GM13976 (cell line): Measurements from ENCODE around the gene ZMYM4.
"Not testable (repeated sequence)": the region's sequence is repeated elsewhere in the genome, so short reads cannot be mapped to it uniquely, and the experiment has no call there.

Experiments
- DNase-seq: peaks from one replicate; pipeline ENCODE4 v3.0.0; 2012; ENCODE audit warnings: low spot score
- CTCF ChIP-seq: IDR thresholded peaks from 2 replicates; pipeline ENCODE4 v1.5.1; 2012; ENCODE audit warnings: borderline replicate concordance, mild to moderate bottlenecking; ENCODE audit not compliant: insufficient read depth; ENCODE audit errors: extremely low read depth, missing control alignments, control extremely low read depth
- in situ Hi-C: fragments of 300-500 bp; cut with MboI; formaldehyde crosslinking; loops from one replicate; pipeline ENCODE4 v1.12.0; 2022; ENCODE audit warnings: low sequenced_read_pairs, mixed read lengths, inconsistent platforms; ENCODE audit not compliant: unreplicated experiment

Gene ZMYM4

DNA sequence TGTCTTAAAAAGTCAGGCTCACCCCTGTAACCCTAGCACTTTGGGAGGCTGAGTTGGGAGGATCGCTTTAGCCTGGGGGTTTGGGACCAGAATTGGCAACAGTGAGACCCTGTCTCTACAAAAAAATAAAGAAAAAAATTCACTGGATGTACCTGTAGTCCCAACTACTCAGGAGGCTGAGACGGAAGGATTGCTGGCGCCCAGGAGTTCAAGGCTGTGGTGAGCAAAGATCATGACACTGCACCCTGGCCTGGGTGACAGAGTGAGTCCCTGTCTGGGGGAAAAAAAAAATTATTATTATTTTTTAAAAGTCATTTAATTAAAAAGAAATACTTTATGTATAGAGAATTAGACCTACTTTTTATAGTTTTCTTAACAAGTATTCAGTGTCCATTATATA, 47.1 kb downstream of the ZMYM4 start:
- no peak for TF ChIP-seq CTCF
- in situ Hi-C loops = no loop called here
- DNase-seq = no peak

DNA sequence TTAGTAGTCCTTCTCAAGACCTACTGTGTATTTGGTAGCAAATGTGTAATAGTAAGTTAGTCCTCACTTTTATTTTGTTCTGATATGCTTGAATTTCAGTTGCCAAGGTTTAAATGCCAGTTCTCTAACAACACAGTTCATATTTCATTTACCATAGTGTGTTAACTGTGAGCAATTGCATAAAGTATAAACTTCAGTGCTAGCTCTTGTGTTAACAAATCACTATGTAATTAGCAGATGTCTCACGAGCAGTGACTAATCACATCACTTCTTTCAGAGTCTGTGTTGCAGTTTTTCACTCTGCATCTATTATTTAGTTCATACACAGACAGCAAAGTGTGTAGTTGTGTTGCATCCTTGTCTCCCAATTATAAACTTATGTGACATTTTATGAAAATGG, 47.8 kb downstream of the ZMYM4 start:
- in situ Hi-C loops = no loop called here
- no peak for TF ChIP-seq CTCF
- no peak for DNase-seq

- DNase-seq = no peak
- in situ Hi-C loops = no loop called here
- no peak for TF ChIP-seq CTCF
Observed at GRCh38 chr1:35319988-35320713, 51.6 kb downstream of the ZMYM4 start.

- in situ Hi-C loops = no loop called here
- TF ChIP-seq CTCF = no peak
- no peak for DNase-seq
Observed at GRCh38 chr1:35320937-35321336, 52.4 kb downstream of the ZMYM4 start.

GRCh38 chr1:35324486-35324885, 56.0 kb downstream of the ZMYM4 start:
- no peak for DNase-seq
- in situ Hi-C loops = no loop called here
- TF ChIP-seq CTCF = no peak

DNA sequence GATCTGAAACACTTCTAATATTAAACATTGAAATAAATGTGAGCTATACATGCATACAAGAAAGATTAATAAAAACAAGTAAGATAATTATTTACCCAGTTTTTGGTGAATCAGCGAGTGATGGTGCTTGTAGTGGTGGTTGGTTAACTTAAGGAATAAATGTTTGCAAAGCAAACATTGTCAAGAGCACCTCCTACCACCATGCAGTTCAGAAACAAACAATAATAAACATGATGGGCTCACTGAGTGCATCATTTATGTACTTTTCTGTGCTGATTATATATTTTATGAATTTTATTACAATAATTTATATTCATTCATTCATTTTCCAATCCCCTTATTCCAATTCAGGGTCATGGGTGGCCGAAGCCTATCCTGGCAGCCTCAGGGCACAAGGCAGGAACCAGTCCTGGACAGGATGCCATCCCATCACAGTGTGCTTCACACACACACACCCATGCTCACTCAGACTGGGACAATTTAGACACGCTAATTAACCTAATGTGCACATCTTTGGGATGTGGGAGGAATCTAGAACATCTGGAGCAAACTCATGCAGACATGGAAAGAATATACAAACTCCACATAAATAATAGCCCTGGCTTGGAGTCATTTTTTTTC, 57.8 kb downstream of the ZMYM4 start:
- in situ Hi-C loops = no loop called here
- no peak for TF ChIP-seq CTCF
- no peak for DNase-seq

DNA sequence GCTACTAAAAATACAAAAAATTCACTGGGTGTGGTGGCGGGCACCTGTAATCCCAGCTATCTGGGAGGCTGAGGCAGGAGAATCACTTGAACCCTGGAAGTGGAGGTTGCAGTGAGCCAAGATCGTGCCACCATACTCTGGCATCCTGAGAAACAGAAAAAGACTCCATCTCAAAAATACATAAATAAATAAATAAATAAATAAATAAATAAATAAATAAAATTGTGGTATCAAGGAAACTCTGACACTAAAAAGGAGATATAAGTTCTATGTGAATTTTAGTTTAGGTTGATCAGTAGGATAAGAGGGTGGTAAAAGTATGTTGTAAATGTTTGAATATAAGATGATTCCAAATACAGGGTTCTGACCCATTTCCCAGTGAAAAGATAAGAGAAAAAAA, 63.1 kb downstream of the ZMYM4 start:
- DNase-seq, in situ Hi-C loops: not testable (repeated sequence)
